GM23338 (cell line): Measurements from ENCODE around the gene RCL1. TPM values are rescaled to one million over a fixed set of nuclear protein-coding genes. Genes with fewer than 3 reads are reported as not detected.

Experiments
- ATAC-seq: fragments of 200-7000 bp; cut with Tn5 transposase; 3 replicates; pipeline ENCODE4 v1.9.1; 2020
- DNase-seq: peaks from one replicate; pipeline ENCODE4 v3.0.0-alpha.2; 2015; ENCODE audit warnings: low spot score
- H2AFZ ChIP-seq: fragments of 200-600 bp; sonication (generic); 2 replicates; pipeline ENCODE4 v1.8.0; 2016; ENCODE audit warnings: antibody characterized with exemption, mild to moderate bottlenecking, moderate library complexity
- H3F3A ChIP-seq: fragments of 200-600 bp; sonication (generic); replicated peaks from 2 replicates; pipeline ENCODE4 v1.8.0; 2017; ENCODE audit warnings: antibody characterized with exemption, mixed run types, low read depth
- H3K27ac ChIP-seq: fragments of 200-600 bp; sonication (generic); 2 replicates; pipeline ENCODE4 v1.6.1; 2016; ENCODE audit warnings: low read depth
- H3K27me3 ChIP-seq: fragments of 200-600 bp; sonication (generic); 2 replicates; pipeline ENCODE4 v1.8.0; 2016; ENCODE audit warnings: mild to moderate bottlenecking, mixed run types, moderate library complexity; ENCODE audit not compliant: insufficient read depth
- H3K36me3 ChIP-seq: fragments of 200-600 bp; sonication (generic); 2 replicates; pipeline ENCODE4 v1.8.0; 2016; ENCODE audit warnings: mild to moderate bottlenecking; ENCODE audit not compliant: insufficient read depth
- H3K4me1 ChIP-seq: fragments of 200-600 bp; sonication (generic); 2 replicates; pipeline ENCODE4 v1.8.0; 2016; ENCODE audit warnings: mild to moderate bottlenecking, moderate library complexity; ENCODE audit not compliant: insufficient read depth
- H3K4me2 ChIP-seq: fragments of 200-600 bp; sonication (generic); 2 replicates; pipeline ENCODE4 v1.7.1; 2017; ENCODE audit warnings: mixed run types
- H3K4me3 ChIP-seq: fragments of 200-600 bp; sonication (generic); 2 replicates; pipeline ENCODE4 v1.6.1; 2016; ENCODE audit warnings: mixed run types
- H3K79me2 ChIP-seq: fragments of 200-600 bp; sonication (generic); replicated peaks from 2 replicates; pipeline ENCODE4 v1.8.0; 2017; ENCODE audit warnings: mild to moderate bottlenecking; ENCODE audit not compliant: insufficient read depth
- H3K9me2 ChIP-seq: fragments of 200-600 bp; sonication (generic); 2 replicates; pipeline ENCODE4 v1.8.0; 2017; ENCODE audit not compliant: insufficient read depth
- H4K20me1 ChIP-seq: fragments of 200-600 bp; sonication (generic); replicated peaks from 2 replicates; pipeline ENCODE4 v1.8.0; 2017; ENCODE audit warnings: mild to moderate bottlenecking; ENCODE audit not compliant: insufficient read depth
- H3K27ac Mint-ChIP-seq: 2 replicates; pipeline ENCODE4 v1.8.0; 2020; ENCODE audit warnings: inconsistent platforms, mild to moderate bottlenecking, moderate library complexity, mixed read lengths
- H3K27me3 Mint-ChIP-seq: 3 replicates; pipeline ENCODE4 v1.8.0; 2022; ENCODE audit warnings: low read depth, mild to moderate bottlenecking, moderate library complexity, mixed read lengths, inconsistent platforms; ENCODE audit not compliant: insufficient read depth, poor library complexity
- H3K36me3 Mint-ChIP-seq: 3 replicates; pipeline ENCODE4 v1.8.0; 2021; ENCODE audit warnings: low read depth, mild to moderate bottlenecking, inconsistent platforms, moderate library complexity, mixed read lengths
- H3K4me1 Mint-ChIP-seq: 3 replicates; pipeline ENCODE4 v1.8.0; 2020; ENCODE audit warnings: mild to moderate bottlenecking, inconsistent platforms, mixed read lengths
- H3K4me3 Mint-ChIP-seq: 3 replicates; pipeline ENCODE4 v1.8.0; 2021; ENCODE audit warnings: moderate library complexity, mild to moderate bottlenecking, inconsistent platforms, mixed read lengths
- H3K9me3 Mint-ChIP-seq: 3 replicates; pipeline ENCODE4 v1.8.0; 2020; ENCODE audit warnings: moderate library complexity, mild to moderate bottlenecking, inconsistent platforms, mixed read lengths
- CREB1 ChIP-seq: fragments of 250-450 bp; sonication (Bioruptor Pico); IDR thresholded peaks from 2 replicates; pipeline ENCODE4 v1.5.0; 2020; ENCODE audit warnings: low read depth, mild to moderate bottlenecking, moderate library complexity
- EZH2phosphoT487 ChIP-seq: fragments of 200-600 bp; sonication (generic); IDR thresholded peaks from one replicate; pipeline ENCODE4 v1.8.1; 2018; ENCODE audit warnings: antibody characterized with exemption; ENCODE audit not compliant: unreplicated experiment
- JUNB ChIP-seq: IDR thresholded peaks from one replicate; pipeline ENCODE4 v1.6.1; 2016; ENCODE audit warnings: antibody characterized with exemption; ENCODE audit not compliant: unreplicated experiment
- NANOG ChIP-seq: IDR thresholded peaks from 2 replicates; pipeline ENCODE4 v1.6.1; 2016; ENCODE audit warnings: antibody characterized with exemption, borderline replicate concordance
- POLR2AphosphoS5 ChIP-seq: IDR thresholded peaks from 2 replicates; pipeline ENCODE4 v1.6.1; 2016; ENCODE audit warnings: antibody characterized with exemption, low read depth
- STAT1 ChIP-seq: IDR thresholded peaks from one replicate; pipeline ENCODE4 v1.6.1; 2016; ENCODE audit warnings: antibody characterized with exemption; ENCODE audit not compliant: unreplicated experiment
- polyA plus RNA-seq: library from polyadenylated mRNA; unstranded; fragments of >200 nt; fragmentation: Nextera tagmentation; extraction: Ambion mirVana; gene quantifications from 2 replicates; pipeline ENCODE4 v1.2.1, GENCODE V29; 2016
- total RNA-seq: library from RNA; depleted of rRNA; stranded (reverse); fragments of >200 nt; shearing (Covaris generic); gene quantifications from 2 replicates; pipeline ENCODE4 v1.2.3, GENCODE V29; 2014
- TF ChIP-seq, protein P1 (sequence below): fragments of 250-450 bp; sonication (Bioruptor Pico); IDR thresholded peaks from 2 replicates; pipeline ENCODE4 v1.5.0; 2020; ENCODE audit warnings: mild to moderate bottlenecking, moderate library complexity
- TF ChIP-seq, protein P2 (sequence below), 2 experiments: fragments of 200-600 bp in 1 of 2; sonication (generic) in 1 of 2; conservative IDR thresholded peaks; 2 replicates each; pipeline versions ENCODE4 v1.5.1 to v1.6.1; 2016 to 2017; ENCODE audit warnings: antibody characterized with exemption in 2 of 2, low read depth in 2 of 2, mild to moderate bottlenecking in 2 of 2, moderate library complexity in 1 of 2
- TF ChIP-seq, protein P3 (sequence below): IDR thresholded peaks from 2 replicates; pipeline ENCODE4 v1.6.1; 2016; ENCODE audit warnings: antibody characterized with exemption
- TF ChIP-seq, protein P4 (sequence below): IDR thresholded peaks from one replicate; pipeline ENCODE4 v1.6.1; 2018; ENCODE audit warnings: antibody characterized with exemption; ENCODE audit not compliant: unreplicated experiment

RCL1 gene
- total and polyA plus RNA-seq, 2 experiments from 2014 or later, result 19.3 to 41.2 TPM

DNA sequence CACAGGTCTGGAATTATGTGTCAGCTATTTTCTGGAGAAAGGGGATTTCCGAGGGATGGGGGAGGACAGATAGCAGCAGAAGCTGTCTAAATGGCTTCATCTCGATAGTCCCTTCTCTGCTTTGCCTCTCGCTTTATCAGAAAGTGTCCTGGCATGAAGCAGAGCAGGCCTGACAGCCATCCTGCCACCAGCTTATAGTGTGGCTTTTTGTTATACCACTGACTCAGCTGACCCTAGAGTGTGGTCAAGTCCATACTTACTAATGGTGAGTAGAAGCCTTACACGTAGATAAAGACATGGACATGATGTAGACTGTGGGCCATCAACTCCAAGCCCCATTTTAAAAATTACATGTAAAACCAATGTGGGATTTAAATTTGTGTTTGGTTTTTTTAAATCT lies 50.0 kb downstream of the RCL1 start (continued):
- TF ChIP-seq, protein P1, sequence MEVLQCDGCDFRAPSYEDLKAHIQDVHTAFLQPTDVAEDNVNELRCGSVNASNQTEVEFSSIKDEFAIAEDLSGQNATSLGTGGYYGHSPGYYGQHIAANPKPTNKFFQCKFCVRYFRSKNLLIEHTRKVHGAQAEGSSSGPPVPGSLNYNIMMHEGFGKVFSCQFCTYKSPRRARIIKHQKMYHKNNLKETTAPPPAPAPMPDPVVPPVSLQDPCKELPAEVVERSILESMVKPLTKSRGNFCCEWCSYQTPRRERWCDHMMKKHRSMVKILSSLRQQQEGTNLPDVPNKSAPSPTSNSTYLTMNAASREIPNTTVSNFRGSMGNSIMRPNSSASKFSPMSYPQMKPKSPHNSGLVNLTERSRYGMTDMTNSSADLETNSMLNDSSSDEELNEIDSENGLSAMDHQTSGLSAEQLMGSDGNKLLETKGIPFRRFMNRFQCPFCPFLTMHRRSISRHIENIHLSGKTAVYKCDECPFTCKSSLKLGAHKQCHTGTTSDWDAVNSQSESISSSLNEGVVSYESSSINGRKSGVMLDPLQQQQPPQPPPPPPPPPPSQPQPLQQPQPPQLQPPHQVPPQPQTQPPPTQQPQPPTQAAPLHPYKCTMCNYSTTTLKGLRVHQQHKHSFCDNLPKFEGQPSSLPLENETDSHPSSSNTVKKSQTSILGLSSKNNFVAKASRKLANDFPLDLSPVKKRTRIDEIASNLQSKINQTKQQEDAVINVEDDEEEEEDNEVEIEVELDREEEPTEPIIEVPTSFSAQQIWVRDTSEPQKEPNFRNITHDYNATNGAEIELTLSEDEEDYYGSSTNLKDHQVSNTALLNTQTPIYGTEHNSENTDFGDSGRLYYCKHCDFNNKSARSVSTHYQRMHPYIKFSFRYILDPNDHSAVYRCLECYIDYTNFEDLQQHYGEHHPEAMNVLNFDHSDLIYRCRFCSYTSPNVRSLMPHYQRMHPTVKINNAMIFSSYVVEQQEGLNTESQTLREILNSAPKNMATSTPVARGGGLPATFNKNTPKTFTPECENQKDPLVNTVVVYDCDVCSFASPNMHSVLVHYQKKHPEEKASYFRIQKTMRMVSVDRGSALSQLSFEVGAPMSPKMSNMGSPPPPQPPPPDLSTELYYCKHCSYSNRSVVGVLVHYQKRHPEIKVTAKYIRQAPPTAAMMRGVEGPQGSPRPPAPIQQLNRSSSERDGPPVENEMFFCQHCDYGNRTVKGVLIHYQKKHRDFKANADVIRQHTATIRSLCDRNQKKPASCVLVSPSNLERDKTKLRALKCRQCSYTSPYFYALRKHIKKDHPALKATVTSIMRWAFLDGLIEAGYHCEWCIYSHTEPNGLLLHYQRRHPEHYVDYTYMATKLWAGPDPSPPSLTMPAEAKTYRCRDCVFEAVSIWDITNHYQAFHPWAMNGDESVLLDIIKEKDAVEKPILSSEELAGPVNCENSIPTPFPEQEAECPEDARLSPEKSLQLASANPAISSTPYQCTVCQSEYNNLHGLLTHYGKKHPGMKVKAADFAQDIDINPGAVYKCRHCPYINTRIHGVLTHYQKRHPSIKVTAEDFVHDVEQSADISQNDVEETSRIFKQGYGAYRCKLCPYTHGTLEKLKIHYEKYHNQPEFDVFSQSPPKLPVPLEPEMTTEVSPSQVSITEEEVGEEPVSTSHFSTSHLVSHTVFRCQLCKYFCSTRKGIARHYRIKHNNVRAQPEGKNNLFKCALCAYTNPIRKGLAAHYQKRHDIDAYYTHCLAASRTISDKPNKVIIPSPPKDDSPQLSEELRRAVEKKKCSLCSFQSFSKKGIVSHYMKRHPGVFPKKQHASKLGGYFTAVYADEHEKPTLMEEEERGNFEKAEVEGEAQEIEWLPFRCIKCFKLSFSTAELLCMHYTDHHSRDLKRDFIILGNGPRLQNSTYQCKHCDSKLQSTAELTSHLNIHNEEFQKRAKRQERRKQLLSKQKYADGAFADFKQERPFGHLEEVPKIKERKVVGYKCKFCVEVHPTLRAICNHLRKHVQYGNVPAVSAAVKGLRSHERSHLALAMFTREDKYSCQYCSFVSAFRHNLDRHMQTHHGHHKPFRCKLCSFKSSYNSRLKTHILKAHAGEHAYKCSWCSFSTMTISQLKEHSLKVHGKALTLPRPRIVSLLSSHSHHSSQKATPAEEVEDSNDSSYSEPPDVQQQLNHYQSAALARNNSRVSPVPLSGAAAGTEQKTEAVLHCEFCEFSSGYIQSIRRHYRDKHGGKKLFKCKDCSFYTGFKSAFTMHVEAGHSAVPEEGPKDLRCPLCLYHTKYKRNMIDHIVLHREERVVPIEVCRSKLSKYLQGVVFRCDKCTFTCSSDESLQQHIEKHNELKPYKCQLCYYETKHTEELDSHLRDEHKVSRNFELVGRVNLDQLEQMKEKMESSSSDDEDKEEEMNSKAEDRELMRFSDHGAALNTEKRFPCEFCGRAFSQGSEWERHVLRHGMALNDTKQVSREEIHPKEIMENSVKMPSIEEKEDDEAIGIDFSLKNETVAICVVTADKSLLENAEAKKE, result no peak
- no peak for TF ChIP-seq NANOG

DNA sequence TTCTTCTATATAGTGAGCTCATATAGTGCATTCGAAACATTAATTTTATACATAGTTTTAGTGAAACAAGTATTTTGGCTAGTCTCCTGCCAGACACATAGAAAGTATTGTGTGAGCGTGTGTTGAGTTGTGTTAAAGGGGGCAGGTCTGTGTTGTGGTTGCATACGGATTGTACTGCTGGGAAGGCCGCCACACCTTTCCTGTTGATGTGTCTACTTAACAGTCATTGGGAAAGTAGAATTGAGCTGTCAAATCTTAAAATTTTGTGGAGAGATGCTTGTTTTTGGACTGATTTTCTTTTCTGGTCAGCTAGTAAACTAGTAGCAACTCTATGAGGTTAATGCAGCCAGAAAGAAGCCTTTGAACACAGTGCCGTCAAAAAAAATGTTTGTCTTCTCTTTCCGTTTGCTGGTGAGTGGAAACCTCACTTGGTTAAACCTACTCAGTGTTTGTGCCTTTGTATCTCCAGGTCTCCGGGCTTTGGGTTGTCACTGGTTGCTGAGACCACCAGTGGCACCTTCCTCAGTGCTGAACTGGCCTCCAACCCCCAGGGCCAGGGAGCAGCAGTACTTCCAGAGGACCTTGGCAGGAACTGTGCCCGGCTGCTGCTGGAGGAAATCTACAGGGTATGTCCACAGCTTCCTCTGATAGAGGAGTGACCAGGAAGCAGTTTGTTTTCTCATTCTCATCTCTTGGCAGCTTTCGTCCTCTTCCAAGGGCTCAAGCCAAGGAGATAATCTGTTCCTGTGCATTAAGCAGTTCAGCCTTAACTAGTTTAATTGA lies 51.5 kb downstream of the RCL1 start:
- Histone ChIP-seq H4K20me1 (no peaks in the 10 kb centered on the region; the same call in 1 of the 2 replicates), H3K27ac (no peak overlapping the region), H3K27me3 (no peaks in the 10 kb centered on the region), H3K36me3 (peaks cover 20% of the 10 kb centered on the region), H3K4me3 (no peak overlapping the region), H2AFZ (no peak overlapping the region), H3K79me2 (no peaks in the 10 kb centered on the region; the same call in 1 of the 2 replicates), H3F3A (no peaks in the 10 kb centered on the region), H3K4me1 (no peaks in the 10 kb centered on the region), H3K9me2 (no peaks in the 10 kb centered on the region), H3K4me2 (no peak overlapping the region)
- H3K27me3 Mint-ChIP-seq, result peaks cover 3% of the 10 kb centered on the region
- no peak for DNase-seq
- H3K9me3 Mint-ChIP-seq, result no peaks in the 10 kb centered on the region
- no peak overlapping the region for H3K4me3 Mint-ChIP-seq
- H3K27ac Mint-ChIP-seq, result no peak overlapping the region
- H3K36me3 Mint-ChIP-seq, result peaks cover 20% of the 10 kb centered on the region
- H3K4me1 Mint-ChIP-seq, result no peaks in the 10 kb centered on the region
- ATAC-seq, result no peak
- TF ChIP-seq POLR2AphosphoS5 (no peak), JUNB (no peak), EZH2phosphoT487 (no peak), CREB1 (CRISPR knock-in tag) (no peak), NANOG (no peak), STAT1 (no peak)
- TF ChIP-seq, protein P2, sequence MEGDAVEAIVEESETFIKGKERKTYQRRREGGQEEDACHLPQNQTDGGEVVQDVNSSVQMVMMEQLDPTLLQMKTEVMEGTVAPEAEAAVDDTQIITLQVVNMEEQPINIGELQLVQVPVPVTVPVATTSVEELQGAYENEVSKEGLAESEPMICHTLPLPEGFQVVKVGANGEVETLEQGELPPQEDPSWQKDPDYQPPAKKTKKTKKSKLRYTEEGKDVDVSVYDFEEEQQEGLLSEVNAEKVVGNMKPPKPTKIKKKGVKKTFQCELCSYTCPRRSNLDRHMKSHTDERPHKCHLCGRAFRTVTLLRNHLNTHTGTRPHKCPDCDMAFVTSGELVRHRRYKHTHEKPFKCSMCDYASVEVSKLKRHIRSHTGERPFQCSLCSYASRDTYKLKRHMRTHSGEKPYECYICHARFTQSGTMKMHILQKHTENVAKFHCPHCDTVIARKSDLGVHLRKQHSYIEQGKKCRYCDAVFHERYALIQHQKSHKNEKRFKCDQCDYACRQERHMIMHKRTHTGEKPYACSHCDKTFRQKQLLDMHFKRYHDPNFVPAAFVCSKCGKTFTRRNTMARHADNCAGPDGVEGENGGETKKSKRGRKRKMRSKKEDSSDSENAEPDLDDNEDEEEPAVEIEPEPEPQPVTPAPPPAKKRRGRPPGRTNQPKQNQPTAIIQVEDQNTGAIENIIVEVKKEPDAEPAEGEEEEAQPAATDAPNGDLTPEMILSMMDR (conservative IDR thresholded peaks at IDR 0.05; ENCODE audit: low read depth in 2 of 2), result no peak
- TF ChIP-seq, protein P3, sequence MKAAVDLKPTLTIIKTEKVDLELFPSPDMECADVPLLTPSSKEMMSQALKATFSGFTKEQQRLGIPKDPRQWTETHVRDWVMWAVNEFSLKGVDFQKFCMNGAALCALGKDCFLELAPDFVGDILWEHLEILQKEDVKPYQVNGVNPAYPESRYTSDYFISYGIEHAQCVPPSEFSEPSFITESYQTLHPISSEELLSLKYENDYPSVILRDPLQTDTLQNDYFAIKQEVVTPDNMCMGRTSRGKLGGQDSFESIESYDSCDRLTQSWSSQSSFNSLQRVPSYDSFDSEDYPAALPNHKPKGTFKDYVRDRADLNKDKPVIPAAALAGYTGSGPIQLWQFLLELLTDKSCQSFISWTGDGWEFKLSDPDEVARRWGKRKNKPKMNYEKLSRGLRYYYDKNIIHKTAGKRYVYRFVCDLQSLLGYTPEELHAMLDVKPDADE, result no peak
- TF ChIP-seq, protein P4, sequence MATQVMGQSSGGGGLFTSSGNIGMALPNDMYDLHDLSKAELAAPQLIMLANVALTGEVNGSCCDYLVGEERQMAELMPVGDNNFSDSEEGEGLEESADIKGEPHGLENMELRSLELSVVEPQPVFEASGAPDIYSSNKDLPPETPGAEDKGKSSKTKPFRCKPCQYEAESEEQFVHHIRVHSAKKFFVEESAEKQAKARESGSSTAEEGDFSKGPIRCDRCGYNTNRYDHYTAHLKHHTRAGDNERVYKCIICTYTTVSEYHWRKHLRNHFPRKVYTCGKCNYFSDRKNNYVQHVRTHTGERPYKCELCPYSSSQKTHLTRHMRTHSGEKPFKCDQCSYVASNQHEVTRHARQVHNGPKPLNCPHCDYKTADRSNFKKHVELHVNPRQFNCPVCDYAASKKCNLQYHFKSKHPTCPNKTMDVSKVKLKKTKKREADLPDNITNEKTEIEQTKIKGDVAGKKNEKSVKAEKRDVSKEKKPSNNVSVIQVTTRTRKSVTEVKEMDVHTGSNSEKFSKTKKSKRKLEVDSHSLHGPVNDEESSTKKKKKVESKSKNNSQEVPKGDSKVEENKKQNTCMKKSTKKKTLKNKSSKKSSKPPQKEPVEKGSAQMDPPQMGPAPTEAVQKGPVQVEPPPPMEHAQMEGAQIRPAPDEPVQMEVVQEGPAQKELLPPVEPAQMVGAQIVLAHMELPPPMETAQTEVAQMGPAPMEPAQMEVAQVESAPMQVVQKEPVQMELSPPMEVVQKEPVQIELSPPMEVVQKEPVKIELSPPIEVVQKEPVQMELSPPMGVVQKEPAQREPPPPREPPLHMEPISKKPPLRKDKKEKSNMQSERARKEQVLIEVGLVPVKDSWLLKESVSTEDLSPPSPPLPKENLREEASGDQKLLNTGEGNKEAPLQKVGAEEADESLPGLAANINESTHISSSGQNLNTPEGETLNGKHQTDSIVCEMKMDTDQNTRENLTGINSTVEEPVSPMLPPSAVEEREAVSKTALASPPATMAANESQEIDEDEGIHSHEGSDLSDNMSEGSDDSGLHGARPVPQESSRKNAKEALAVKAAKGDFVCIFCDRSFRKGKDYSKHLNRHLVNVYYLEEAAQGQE, result no peak
